Natural killer cell (primary cell): ENCODE data around the gene TNFRSF25. TPM values are rescaled to one million over a fixed set of nuclear protein-coding genes. Genes with fewer than 3 reads are reported as not detected.

Experiments used
- ATAC-seq, 3 donors: fragments of 150-1000 bp in 2 of 3; fragments of 200-7000 bp in 1 of 3; cut with Tn5 transposase; 1 replicate in 1 of 3; 2 replicates in 2 of 3; pipeline ENCODE4 v1.10.0; 2021; ENCODE audit warnings: mild to moderate bottlenecking in 2 of 3, moderate library complexity in 2 of 3
- DNase-seq, 2 donors: peaks; one replicate each; pipeline versions ENCODE4 v3.0.0 to v3.0.0-alpha.2; 2013 to 2021; ENCODE audit warnings: mixed read lengths in 1 of 2
- H3K27ac ChIP-seq: one replicate; pipeline ENCODE4 v1.5.1; 2013; ENCODE audit warnings: mild to moderate bottlenecking, low read length
- H3K27me3 ChIP-seq: one replicate; pipeline ENCODE4 v1.6.1; 2013; ENCODE audit warnings: low read length; ENCODE audit not compliant: control insufficient read depth, insufficient read depth
- H3K36me3 ChIP-seq: one replicate; pipeline ENCODE4 v1.6.1; 2013; ENCODE audit warnings: low read length; ENCODE audit not compliant: control insufficient read depth, insufficient read depth
- H3K4me1 ChIP-seq: one replicate; pipeline ENCODE4 v1.6.1; 2013; ENCODE audit warnings: low read length; ENCODE audit not compliant: control insufficient read depth, insufficient read depth
- H3K4me3 ChIP-seq: one replicate; pipeline ENCODE4 v1.5.1; 2013; ENCODE audit warnings: low read length
- H3K9me3 ChIP-seq: one replicate; pipeline ENCODE4 v1.6.1; 2013; ENCODE audit warnings: low read length; ENCODE audit not compliant: control insufficient read depth, insufficient read depth
- H3K27ac Mint-ChIP-seq, 2 donors: one replicate each; pipeline ENCODE4 v1.8.0; 2022; ENCODE audit warnings: mild to moderate bottlenecking in 2 of 2, mixed read lengths in 2 of 2, moderate library complexity in 1 of 2
- H3K27me3 Mint-ChIP-seq, 2 donors: one replicate each; pipeline ENCODE4 v1.8.0; 2022; ENCODE audit warnings: low read depth in 2 of 2, mixed read lengths in 2 of 2
- H3K36me3 Mint-ChIP-seq: one replicate; pipeline ENCODE4 v1.8.0; 2022; ENCODE audit warnings: mixed read lengths
- H3K4me1 Mint-ChIP-seq, 2 donors: one replicate each; pipeline ENCODE4 v1.8.0; 2022; ENCODE audit warnings: mixed read lengths in 2 of 2
- H3K4me3 Mint-ChIP-seq: one replicate; pipeline ENCODE4 v1.8.0; 2022; ENCODE audit warnings: mild to moderate bottlenecking, moderate library complexity, mixed read lengths
- H3K9me3 Mint-ChIP-seq, 2 donors: one replicate each; pipeline ENCODE4 v1.8.0; 2022; ENCODE audit warnings: mixed read lengths in 2 of 2
- CTCF ChIP-seq: fragments of 200-600 bp; IDR thresholded peaks from one replicate; pipeline ENCODE4 v1.8.0; 2022; ENCODE audit warnings: antibody characterized with exemption
- WGBS: methylation state at CpG from one replicate; pipeline ENCODE4 v1.1.7; 2013; ENCODE audit warnings: missing lambda C conversion rate; ENCODE audit not compliant: insufficient coverage; 5-methylcytosine and 5-hydroxymethylcytosine counted together
- intact Hi-C: fragments of 100-400 bp; cut with micrococcal nuclease; formaldehyde crosslinking; loops from one replicate; pipeline ENCODE4 v1.14.2; 2022
- total RNA-seq, 4 donors: library from RNA; stranded (reverse); fragments of 120-200 nt in 1 of 4; gene quantifications; one replicate each; pipeline versions ENCODE4 v1.2.3 to v1.2.4, GENCODE V29; 2013 to 2022

TNFRSF25 gene
- total RNA-seq, 3 donors from 2014 or later (not counting 1 experiment from before 2014, with no cell fraction given) = 14.5 to 41.5 (median 19.9) TPM

- no peak for DNase-seq
- Histone ChIP-seq H3K4me1 (peaks cover 6% of the 10 kb centered on the region), H3K27ac (no peak overlapping the region), H3K36me3 (no peaks in the 10 kb centered on the region), H3K9me3 (no peaks in the 10 kb centered on the region), H3K4me3 (no peak overlapping the region), H3K27me3 (peaks cover 2% of the 10 kb centered on the region)
- peaks cover 0 to 7% of the 10 kb centered on the region in 2 donors for H3K4me1 Mint-ChIP-seq
- 91% methylated on average over 24 of the region's 24 CpGs for WGBS
- intact Hi-C loops = no loop called here
- no peaks in the 10 kb centered on the region for H3K9me3 Mint-ChIP-seq
- H3K36me3 Mint-ChIP-seq = no peaks in the 10 kb centered on the region
- ATAC-seq = no peak
- H3K4me3 Mint-ChIP-seq = no peak overlapping the region
- no peak for TF ChIP-seq CTCF
- no peak overlapping the region for H3K27ac Mint-ChIP-seq
- H3K27me3 Mint-ChIP-seq = peaks cover 4 to 14% of the 10 kb centered on the region in 2 donors
These were observed 11.3 kb upstream of the TNFRSF25 start for GRCh38 chr1:6477039-6477820.

DNA sequence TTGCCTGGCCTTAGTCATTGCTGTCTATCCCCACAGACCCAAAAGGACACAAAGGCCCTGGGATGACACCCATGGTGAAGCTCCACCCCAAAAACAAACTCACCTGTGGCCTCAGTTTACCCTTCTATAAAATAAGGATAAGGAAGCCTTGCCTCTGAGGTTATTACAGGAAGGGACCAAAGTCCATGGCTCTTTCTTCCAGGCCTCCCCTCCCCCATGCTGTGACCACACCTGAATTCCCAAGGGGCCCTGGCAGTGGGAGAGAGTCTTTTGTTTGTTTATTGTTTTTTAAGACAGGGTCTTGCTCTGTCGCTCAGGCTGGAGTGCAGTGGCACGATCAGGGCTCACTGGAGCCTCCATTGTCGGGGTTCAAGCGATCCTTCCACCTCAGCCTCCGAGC, 10.5 kb upstream of the TNFRSF25 start:
- Mint-ChIP-seq H3K4me1 (peaks cover 0 to 7% of the 10 kb centered on the region in 2 donors), H3K36me3 (no peaks in the 10 kb centered on the region), H3K4me3 (no peak overlapping the region), H3K9me3 (no peaks in the 10 kb centered on the region), H3K27me3 (peaks cover 0 to 9% of the 10 kb centered on the region in 2 donors), H3K27ac (no peak overlapping the region)
- Histone ChIP-seq H3K4me3 (no peak overlapping the region), H3K27ac (no peak overlapping the region), H3K9me3 (no peaks in the 10 kb centered on the region), H3K4me1 (peaks cover 6% of the 10 kb centered on the region), H3K27me3 (no peaks in the 10 kb centered on the region), H3K36me3 (no peaks in the 10 kb centered on the region)
- TF ChIP-seq CTCF = no peak
- intact Hi-C loops = no loop called here
- ATAC-seq (no peak), DNase-seq (no peak)
- WGBS = 92% methylated on average over 5 of the region's 5 CpGs

- H3K4me3 Mint-ChIP-seq = no peak overlapping the region
- WGBS = 26% methylated on average over 33 of the region's 33 CpGs
- TF ChIP-seq CTCF = peak; percentile 97
- Histone ChIP-seq H3K27me3 (no peaks in the 10 kb centered on the region), H3K27ac (no peak overlapping the region), H3K4me1 (peaks cover 6% of the 10 kb centered on the region), H3K4me3 (no peak overlapping the region), H3K36me3 (no peaks in the 10 kb centered on the region), H3K9me3 (no peaks in the 10 kb centered on the region)
- peak; percentile 83 to 97 (median 95) for ATAC-seq
- peaks cover 0 to 5% of the 10 kb centered on the region in 2 donors for H3K27me3 Mint-ChIP-seq
- intact Hi-C loops = loop anchor here (2.0 kb wide), 1 partner anchor 127 kb away; no protein-coding TSS in a partner anchor
- H3K36me3 Mint-ChIP-seq = no peaks in the 10 kb centered on the region
- peak; percentile 69 to 91 for DNase-seq
- peaks cover 0 to 7% of the 10 kb centered on the region in 2 donors for H3K4me1 Mint-ChIP-seq
- H3K27ac Mint-ChIP-seq = no peak overlapping the region
- no peaks in the 10 kb centered on the region for H3K9me3 Mint-ChIP-seq
These were observed 9.6 kb upstream of the TNFRSF25 start for GRCh38 chr1:6475381-6476133.
